ENCODE results near the gene SENP2. TPM values are rescaled to one million over a fixed set of nuclear protein-coding genes. Genes with fewer than 3 reads are reported as not detected.
A peak's percentile ranks its signal among the peaks of the same experiment; 100 is the strongest.

Gene SENP2
- total and polyA plus RNA-seq, 2 of the 13 experiments (the other 11 are each of a cell fraction or from before 2014, with no cell fraction given), result 7.7 to 46.2 TPM

- TF ChIP-seq GFI1 (CRISPR knock-in tag; IDR thresholded peaks at IDR 0.05; ENCODE audit: borderline replicate concordance) (no peak), SMARCC2 (IDR thresholded peaks at IDR 0.05) (no peak), ZNF432 (CRISPR knock-in tag; IDR thresholded peaks at IDR 0.05; ENCODE audit: borderline replicate concordance) (no peak), ZBTB39 (CRISPR knock-in tag; IDR thresholded peaks at IDR 0.05) (no peak), GRHL1 (CRISPR knock-in tag; conservative IDR thresholded peaks at IDR 0.05) (no peak), ZMYM2 (CRISPR knock-in tag; IDR thresholded peaks at IDR 0.05) (no peak), DR1 (CRISPR knock-in tag; IDR thresholded peaks at IDR 0.05) (no peak; the same call in 1 of the 2 replicates)
- TF ChIP-seq, protein P1, sequence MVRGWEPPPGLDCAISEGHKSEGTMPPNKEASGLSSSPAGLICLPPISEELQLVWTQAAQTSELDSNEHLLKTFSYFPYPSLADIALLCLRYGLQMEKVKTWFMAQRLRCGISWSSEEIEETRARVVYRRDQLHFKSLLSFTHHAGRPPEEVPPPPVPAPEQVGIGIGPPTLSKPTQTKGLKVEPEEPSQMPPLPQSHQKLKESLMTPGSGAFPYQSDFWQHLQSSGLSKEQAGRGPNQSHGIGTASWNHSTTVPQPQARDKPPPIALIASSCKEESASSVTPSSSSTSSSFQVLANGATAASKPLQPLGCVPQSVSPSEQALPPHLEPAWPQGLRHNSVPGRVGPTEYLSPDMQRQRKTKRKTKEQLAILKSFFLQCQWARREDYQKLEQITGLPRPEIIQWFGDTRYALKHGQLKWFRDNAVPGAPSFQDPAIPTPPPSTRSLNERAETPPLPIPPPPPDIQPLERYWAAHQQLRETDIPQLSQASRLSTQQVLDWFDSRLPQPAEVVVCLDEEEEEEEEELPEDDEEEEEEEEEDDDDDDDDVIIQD (CRISPR knock-in tag; IDR thresholded peaks at IDR 0.05; ENCODE audit: low read depth), result peak; percentile 98
- TF ChIP-seq, protein P2, sequence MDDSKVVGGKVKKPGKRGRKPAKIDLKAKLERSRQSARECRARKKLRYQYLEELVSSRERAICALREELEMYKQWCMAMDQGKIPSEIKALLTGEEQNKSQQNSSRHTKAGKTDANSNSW (CRISPR knock-in tag; IDR thresholded peaks at IDR 0.05; ENCODE audit: borderline replicate concordance), result no peak; the same call in 1 of the 2 replicates
- TF ChIP-seq, protein P3, sequence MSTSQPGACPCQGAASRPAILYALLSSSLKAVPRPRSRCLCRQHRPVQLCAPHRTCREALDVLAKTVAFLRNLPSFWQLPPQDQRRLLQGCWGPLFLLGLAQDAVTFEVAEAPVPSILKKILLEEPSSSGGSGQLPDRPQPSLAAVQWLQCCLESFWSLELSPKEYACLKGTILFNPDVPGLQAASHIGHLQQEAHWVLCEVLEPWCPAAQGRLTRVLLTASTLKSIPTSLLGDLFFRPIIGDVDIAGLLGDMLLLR (CRISPR knock-in tag; IDR thresholded peaks at IDR 0.05), result no peak
- TF ChIP-seq, protein P4, sequence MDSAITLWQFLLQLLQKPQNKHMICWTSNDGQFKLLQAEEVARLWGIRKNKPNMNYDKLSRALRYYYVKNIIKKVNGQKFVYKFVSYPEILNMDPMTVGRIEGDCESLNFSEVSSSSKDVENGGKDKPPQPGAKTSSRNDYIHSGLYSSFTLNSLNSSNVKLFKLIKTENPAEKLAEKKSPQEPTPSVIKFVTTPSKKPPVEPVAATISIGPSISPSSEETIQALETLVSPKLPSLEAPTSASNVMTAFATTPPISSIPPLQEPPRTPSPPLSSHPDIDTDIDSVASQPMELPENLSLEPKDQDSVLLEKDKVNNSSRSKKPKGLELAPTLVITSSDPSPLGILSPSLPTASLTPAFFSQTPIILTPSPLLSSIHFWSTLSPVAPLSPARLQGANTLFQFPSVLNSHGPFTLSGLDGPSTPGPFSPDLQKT (CRISPR knock-in tag; IDR thresholded peaks at IDR 0.05; ENCODE audit: borderline replicate concordance), result no peak
- TF ChIP-seq, protein P5, sequence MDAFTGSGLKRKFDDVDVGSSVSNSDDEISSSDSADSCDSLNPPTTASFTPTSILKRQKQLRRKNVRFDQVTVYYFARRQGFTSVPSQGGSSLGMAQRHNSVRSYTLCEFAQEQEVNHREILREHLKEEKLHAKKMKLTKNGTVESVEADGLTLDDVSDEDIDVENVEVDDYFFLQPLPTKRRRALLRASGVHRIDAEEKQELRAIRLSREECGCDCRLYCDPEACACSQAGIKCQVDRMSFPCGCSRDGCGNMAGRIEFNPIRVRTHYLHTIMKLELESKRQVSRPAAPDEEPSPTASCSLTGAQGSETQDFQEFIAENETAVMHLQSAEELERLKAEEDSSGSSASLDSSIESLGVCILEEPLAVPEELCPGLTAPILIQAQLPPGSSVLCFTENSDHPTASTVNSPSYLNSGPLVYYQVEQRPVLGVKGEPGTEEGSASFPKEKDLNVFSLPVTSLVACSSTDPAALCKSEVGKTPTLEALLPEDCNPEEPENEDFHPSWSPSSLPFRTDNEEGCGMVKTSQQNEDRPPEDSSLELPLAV (CRISPR knock-in tag; conservative IDR thresholded peaks at IDR 0.05; ENCODE audit: low read depth), result no peak
- TF ChIP-seq, protein P6, sequence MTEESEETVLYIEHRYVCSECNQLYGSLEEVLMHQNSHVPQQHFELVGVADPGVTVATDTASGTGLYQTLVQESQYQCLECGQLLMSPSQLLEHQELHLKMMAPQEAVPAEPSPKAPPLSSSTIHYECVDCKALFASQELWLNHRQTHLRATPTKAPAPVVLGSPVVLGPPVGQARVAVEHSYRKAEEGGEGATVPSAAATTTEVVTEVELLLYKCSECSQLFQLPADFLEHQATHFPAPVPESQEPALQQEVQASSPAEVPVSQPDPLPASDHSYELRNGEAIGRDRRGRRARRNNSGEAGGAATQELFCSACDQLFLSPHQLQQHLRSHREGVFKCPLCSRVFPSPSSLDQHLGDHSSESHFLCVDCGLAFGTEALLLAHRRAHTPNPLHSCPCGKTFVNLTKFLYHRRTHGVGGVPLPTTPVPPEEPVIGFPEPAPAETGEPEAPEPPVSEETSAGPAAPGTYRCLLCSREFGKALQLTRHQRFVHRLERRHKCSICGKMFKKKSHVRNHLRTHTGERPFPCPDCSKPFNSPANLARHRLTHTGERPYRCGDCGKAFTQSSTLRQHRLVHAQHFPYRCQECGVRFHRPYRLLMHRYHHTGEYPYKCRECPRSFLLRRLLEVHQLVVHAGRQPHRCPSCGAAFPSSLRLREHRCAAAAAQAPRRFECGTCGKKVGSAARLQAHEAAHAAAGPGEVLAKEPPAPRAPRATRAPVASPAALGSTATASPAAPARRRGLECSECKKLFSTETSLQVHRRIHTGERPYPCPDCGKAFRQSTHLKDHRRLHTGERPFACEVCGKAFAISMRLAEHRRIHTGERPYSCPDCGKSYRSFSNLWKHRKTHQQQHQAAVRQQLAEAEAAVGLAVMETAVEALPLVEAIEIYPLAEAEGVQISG (CRISPR knock-in tag; IDR thresholded peaks at IDR 0.05), result peak; percentile 54; the same call in 1 of the 2 replicates
Measured at GRCh38 chr3:185585859-185586685, at the start of gene SENP2 (continued).

Data from HepG2 (cell line).